BJ (cell line): ENCODE data around the gene CREM. TPM values are rescaled to one million over a fixed set of nuclear protein-coding genes. Genes with fewer than 3 reads are reported as not detected.

Experiments used
- CTCF ChIA-PET: fragments of 350-600 bp; formaldehyde crosslinking; extraction: SDS; loops from one replicate; lab custom pipeline; 2021; ENCODE audit warnings: antibody characterized with exemption, inconsistent platforms; lab: Yijun Ruan, JAX
- POLR2A ChIA-PET: fragments of 300-600 bp; sonication (Branson Sonifier 250); formaldehyde crosslinking; extraction: SDS; loops from one replicate; lab custom pipeline; 2021; ENCODE audit warnings: antibody characterized with exemption; lab: Charles Lee
- DNase-seq: peaks from one replicate; pipeline ENCODE4 v3.0.0-alpha.2; 2011; ENCODE audit warnings: low read depth
- H3K27me3 ChIP-seq: 2 replicates; pipeline ENCODE4 v1.6.0; 2011; ENCODE audit warnings: low read length; ENCODE audit not compliant: control insufficient read depth, insufficient read depth
- H3K36me3 ChIP-seq: 2 replicates; pipeline ENCODE4 v1.5.1; 2011; ENCODE audit warnings: low read length; ENCODE audit not compliant: control insufficient read depth, insufficient read depth
- H3K4me3 ChIP-seq: 2 replicates; pipeline ENCODE4 v1.5.1; 2011; ENCODE audit warnings: low read depth, mild to moderate bottlenecking, control low read depth, low read length
- polyA plus RNA-seq: library from polyadenylated mRNA; depleted of rRNA; stranded (reverse); fragments of >200 nt; gene quantifications from 2 replicates; pipeline ENCODE4 v1.2.3, GENCODE V29; 2011
- TF ChIP-seq, protein P1 (sequence below): IDR thresholded peaks from 2 replicates; pipeline ENCODE4 v1.5.1; 2011; ENCODE audit warnings: low read depth, mild to moderate bottlenecking, control low read depth, inconsistent platforms, low read length, moderate library complexity; ENCODE audit not compliant: insufficient read depth

Gene CREM
- polyA plus RNA-seq, 1 experiment: 20.5 TPM

DNA sequence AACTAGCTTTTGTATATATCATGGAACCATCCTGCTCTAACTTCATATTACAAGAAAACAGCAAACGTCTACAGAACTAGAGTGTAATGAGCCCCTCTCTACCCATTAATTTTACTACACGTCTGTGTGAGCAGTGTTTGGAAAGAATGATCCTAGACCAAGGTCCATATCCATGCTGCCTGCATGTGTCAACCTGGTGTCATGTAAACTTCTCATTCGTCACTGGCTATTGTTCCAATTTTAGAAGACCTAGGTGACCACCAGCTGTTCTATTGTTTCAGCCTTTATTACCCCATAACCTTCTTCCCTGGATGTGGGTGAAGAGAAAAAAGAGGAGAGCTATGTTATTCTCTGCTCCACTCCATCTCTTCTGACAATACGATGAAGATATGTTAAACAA lies 77.1 kb downstream of the CREM start:
- Histone ChIP-seq H3K36me3 (no peaks in the 10 kb centered on the region; the same call in 1 of the 2 replicates), H3K27me3 (no peaks in the 10 kb centered on the region), H3K4me3 (no peak overlapping the region)
- no peak for DNase-seq
- POLR2A ChIA-PET: no interaction called here
- TF ChIP-seq, protein P1, sequence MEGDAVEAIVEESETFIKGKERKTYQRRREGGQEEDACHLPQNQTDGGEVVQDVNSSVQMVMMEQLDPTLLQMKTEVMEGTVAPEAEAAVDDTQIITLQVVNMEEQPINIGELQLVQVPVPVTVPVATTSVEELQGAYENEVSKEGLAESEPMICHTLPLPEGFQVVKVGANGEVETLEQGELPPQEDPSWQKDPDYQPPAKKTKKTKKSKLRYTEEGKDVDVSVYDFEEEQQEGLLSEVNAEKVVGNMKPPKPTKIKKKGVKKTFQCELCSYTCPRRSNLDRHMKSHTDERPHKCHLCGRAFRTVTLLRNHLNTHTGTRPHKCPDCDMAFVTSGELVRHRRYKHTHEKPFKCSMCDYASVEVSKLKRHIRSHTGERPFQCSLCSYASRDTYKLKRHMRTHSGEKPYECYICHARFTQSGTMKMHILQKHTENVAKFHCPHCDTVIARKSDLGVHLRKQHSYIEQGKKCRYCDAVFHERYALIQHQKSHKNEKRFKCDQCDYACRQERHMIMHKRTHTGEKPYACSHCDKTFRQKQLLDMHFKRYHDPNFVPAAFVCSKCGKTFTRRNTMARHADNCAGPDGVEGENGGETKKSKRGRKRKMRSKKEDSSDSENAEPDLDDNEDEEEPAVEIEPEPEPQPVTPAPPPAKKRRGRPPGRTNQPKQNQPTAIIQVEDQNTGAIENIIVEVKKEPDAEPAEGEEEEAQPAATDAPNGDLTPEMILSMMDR: no peak
- CTCF ChIA-PET: interaction anchor here (1.0 to 4.8 kb wide), 3 partner anchors 8 to 83 kb away, joined by 4 to 24 read pairs (median 4); no protein-coding TSS in a partner anchor

DNA sequence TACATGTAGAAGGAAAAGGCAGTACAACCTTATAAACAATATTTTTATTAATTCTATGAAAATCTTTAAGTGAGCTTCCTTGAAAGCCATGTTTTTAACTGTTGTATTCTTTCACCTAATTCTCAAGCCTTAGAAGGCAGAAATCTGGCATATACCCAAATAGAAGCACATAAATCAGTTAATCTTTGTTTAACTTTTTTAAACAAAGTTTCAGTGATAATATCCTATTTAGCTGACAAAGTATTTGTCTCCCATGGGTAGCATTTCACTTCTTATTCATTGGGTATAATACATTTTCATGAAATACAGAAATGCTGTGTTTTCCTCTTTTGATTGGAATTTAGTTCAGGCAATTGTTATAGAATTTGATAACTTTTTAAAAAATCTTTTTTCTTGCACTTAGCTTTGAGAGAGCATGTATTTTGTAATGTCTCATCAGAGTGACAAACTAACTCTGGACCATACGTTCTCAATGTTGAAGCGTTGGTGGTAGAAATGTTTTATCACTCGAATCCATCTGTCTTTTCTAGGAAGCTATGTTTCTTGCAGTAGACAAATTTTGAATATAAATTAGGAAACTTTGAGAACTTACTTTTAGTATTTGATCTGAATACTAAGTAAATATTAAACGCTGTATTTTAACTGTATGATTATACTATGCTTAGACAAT lies 78.1 kb downstream of the CREM start:
- POLR2A ChIA-PET: interaction anchor here (0.6 to 0.7 kb wide), 3 partner anchors 25 to 133 kb away, joined by 5 to 9 read pairs (median 5); no protein-coding TSS in a partner anchor
- no peak overlapping the region for H3K4me3 ChIP-seq
- CTCF ChIA-PET: interaction anchor here (1.0 to 4.8 kb wide), 6 partner anchors 9 to 85 kb away, joined by 3 to 24 read pairs (median 4); no protein-coding TSS in a partner anchor

DNA sequence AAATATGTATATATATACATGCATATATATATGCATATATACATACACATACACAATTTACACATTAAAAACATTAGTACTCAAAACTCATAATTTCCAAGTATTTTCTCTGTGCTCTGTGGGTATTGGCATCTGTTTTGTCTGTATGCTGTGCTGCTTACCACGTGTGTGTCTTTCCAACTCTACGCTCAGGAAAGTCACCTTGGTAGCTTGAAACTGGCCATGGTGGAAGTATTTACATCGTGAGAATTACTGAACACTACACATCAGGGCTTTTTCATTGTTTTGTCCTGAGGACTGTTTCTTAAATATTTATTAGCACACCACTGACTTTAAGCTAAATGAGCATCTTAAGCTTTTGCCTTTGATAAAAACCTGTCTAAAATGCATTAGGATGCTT lies 79.6 kb downstream of the CREM start:
- TF ChIP-seq, protein P1: no peak
- no peaks in the 10 kb centered on the region; the same call in 1 of the 2 replicates for H3K36me3 ChIP-seq
- ChIA-PET POLR2A (no interaction called here), CTCF (interaction anchor here (2.4 to 4.8 kb wide), 3 partner anchors 11 to 86 kb away, joined by 9 to 33 read pairs (median 24); no protein-coding TSS in a partner anchor)
- no peak for DNase-seq
- no peak overlapping the region for H3K4me3 ChIP-seq
- no peaks in the 10 kb centered on the region for H3K27me3 ChIP-seq

More for the DNA sequence above, 78.1 kb downstream of the CREM start:
- Histone ChIP-seq H3K36me3 (no peaks in the 10 kb centered on the region; the same call in 1 of the 2 replicates), H3K27me3 (no peaks in the 10 kb centered on the region)
- no peak for DNase-seq
- TF ChIP-seq, protein P1: no peak

DNA sequence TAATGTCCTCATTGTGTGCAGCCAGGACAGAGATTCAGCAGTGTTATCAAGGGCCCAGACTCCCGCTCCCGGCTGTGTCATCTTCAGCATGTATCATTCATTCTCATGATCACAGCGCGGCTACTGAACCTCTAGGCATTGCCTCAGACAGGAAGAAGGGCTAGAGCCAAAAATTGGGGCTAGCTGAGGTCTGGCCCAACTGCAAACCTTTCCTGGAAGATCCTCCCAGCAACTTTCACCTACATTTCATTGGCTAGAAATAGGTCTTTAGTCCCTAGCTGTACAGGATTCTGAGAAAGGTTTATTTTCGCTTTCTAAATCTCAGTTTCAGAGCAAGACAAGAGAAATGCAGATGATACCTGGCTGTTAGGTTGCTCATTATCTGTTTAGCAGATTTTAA lies 81.9 kb downstream of the CREM start:
- TF ChIP-seq, protein P1: no peak
- CTCF ChIA-PET: interaction anchor here (1.1 to 4.6 kb wide), 2 partner anchors 9 to 103 kb away, joined by 3 to 33 read pairs; no protein-coding TSS in a partner anchor
- POLR2A ChIA-PET: no interaction called here

DNA sequence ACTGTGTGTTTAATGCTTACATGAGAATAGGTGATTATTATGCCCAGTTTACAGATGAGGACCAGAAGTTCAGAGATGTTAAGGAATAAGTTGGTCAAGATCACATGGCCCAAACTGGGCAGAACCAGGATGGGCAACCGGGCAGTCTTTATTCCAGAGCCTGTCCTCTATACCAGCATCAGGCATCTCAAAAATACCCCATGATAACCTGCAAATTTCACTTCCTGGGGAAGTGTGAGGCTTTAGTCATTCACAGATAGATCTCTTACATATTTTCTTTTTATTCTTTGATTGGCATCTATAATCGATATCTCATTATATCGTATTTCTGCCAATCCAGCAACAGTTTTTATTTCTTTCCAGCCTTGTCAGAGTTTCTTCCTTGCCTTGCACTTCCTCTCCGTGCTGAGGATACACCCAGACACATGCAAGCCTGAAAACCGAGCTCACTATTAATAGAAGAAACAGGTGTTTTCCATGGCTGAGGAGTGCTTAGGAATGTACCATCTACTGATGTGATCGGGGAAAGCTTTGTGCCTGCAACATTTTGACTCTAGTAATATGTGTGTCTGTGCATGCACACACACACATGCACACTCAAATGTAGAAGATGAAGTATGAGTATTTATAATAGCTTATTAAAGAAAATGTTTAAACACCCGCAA lies 82.4 kb downstream of the CREM start:
- Histone ChIP-seq H3K27me3 (no peaks in the 10 kb centered on the region), H3K36me3 (no peaks in the 10 kb centered on the region; the same call in 1 of the 2 replicates), H3K4me3 (no peak overlapping the region)
- CTCF ChIA-PET: interaction anchor here (0.7 to 4.6 kb wide), 4 partner anchors 9 to 370 kb away, joined by 3 to 33 read pairs (median 3); no protein-coding TSS in a partner anchor
- POLR2A ChIA-PET: no interaction called here
- TF ChIP-seq, protein P1: no peak
- no peak for DNase-seq

More for the DNA sequence above, 81.9 kb downstream of the CREM start:
- DNase-seq: no peak
- no peak overlapping the region for H3K4me3 ChIP-seq
- no peaks in the 10 kb centered on the region for H3K27me3 ChIP-seq
- H3K36me3 ChIP-seq: no peaks in the 10 kb centered on the region; the same call in 1 of the 2 replicates
